ENCODE results near the gene LPP. TPM values are rescaled to one million over a fixed set of nuclear protein-coding genes. Genes with fewer than 3 reads are reported as not detected.

Gene LPP
- total RNA-seq, 1 experiment from 2014 or later, result 54.0 TPM

- H2AFZ ChIP-seq (ENCODE audit: low read depth, low read length, poor library complexity, severe bottlenecking), result no peak overlapping the region
- H3K9ac ChIP-seq (ENCODE audit: low read length), result no peak overlapping the region
- intact Hi-C loops (cut with micrococcal nuclease), result no loop called here
- no peaks in the 10 kb centered on the region for H4K20me1 ChIP-seq (ENCODE audit: insufficient read depth)
- POLR2A ChIA-PET, result no interaction called here
- no peaks in the 10 kb centered on the region for H3K36me3 ChIP-seq (ENCODE audit: control insufficient read depth in 1 of 2, insufficient read depth in 2 of 2, low read length in 2 of 2)
- H3K4me1 ChIP-seq (ENCODE audit: control insufficient read depth in 1 of 2, insufficient read depth in 2 of 2, low read length in 2 of 2), result no peaks in the 10 kb centered on the region
- no peaks in the 10 kb centered on the region for H3K79me2 ChIP-seq (ENCODE audit: insufficient read depth, low read length)
- CTCF ChIA-PET, result no interaction called here
- ATAC-seq (no peak), DNase-seq (ENCODE audit: low read depth, low spot score) (no peak)
- TF ChIP-seq EZH2 (IDR thresholded peaks at IDR 0.05), result no peak
- no peak for TF ChIP-seq RAD21 (IDR thresholded peaks at IDR 0.05; ENCODE audit: low read depth)
- TF ChIP-seq CBX3 (IDR thresholded peaks at IDR 0.05; ENCODE audit: low read depth), result no peak
- no peak for TF ChIP-seq CEBPB (IDR thresholded peaks at IDR 0.05; ENCODE audit: low read depth)
- TF ChIP-seq SIN3A (IDR thresholded peaks at IDR 0.05; ENCODE audit: low read depth), result no peak
- TF ChIP-seq YY1 (IDR thresholded peaks at IDR 0.05; ENCODE audit: extremely low read depth, insufficient replicate concordance, low read depth, low read length), result no peak
- no peak for TF ChIP-seq EGR1 (IDR thresholded peaks at IDR 0.05; ENCODE audit: low read depth)
- no peak for TF ChIP-seq TCF7L2 (IDR thresholded peaks at IDR 0.05; ENCODE audit: borderline replicate concordance, extremely low read depth, insufficient read depth, insufficient read length)
- TF ChIP-seq POLR2AphosphoS5 (IDR thresholded peaks at IDR 0.05; ENCODE audit: low read depth, low read length), result no peak
- no peak for TF ChIP-seq ELF1 (IDR thresholded peaks at IDR 0.05; ENCODE audit: borderline replicate concordance, low read depth)
- TF ChIP-seq EZH2phosphoT487 (IDR thresholded peaks at IDR 0.05; ENCODE audit: borderline replicate concordance), result no peak
- no peak for TF ChIP-seq MAX (IDR thresholded peaks at IDR 0.05)
- no peak for TF ChIP-seq POLR2A (IDR thresholded peaks at IDR 0.05; ENCODE audit: borderline replicate concordance, extremely low read depth, insufficient read depth, insufficient read length)
- TF ChIP-seq ZNF274 (IDR thresholded peaks at IDR 0.05; ENCODE audit: low read depth, low read length), result no peak
- RAD21 ChIA-PET (ENCODE audit: low non-redundant PET in 1 of 2, low total read pairs in 2 of 2, uncharacterized antibody in 2 of 2, unreplicated experiment in 2 of 2), result no interaction called here
- H3K27ac ChIP-seq (ENCODE audit: low read depth, low read length), result no peak overlapping the region
- BruUV-seq (replicated peaks), result no TSS peak
- H3K4me2 ChIP-seq (ENCODE audit: low read length), result no peak overlapping the region
- no peak overlapping the region for H3K4me3 ChIP-seq (replicated peaks in 1 of 2; ENCODE audit: low read depth in 1 of 2, low read length in 2 of 2)
- H3K9me3 ChIP-seq (ENCODE audit: control insufficient read depth in 1 of 2, insufficient read depth in 1 of 2, low read depth in 1 of 2, low read length in 2 of 2), result no peaks in the 10 kb centered on the region
- H3K27me3 ChIP-seq (ENCODE audit: insufficient read depth, low read length), result no peaks in the 10 kb centered on the region
- H3K9me2 ChIP-seq (ENCODE audit: insufficient read depth), result no peaks in the 10 kb centered on the region
These were observed 569.0 kb downstream of the LPP start for GRCh38 chr3:188722963-188723362.
